Thyroid gland (tissue), 4 donors: Measurements from ENCODE around the gene EGFR. TPM values are rescaled to one million over a fixed set of nuclear protein-coding genes. Genes with fewer than 3 reads are reported as not detected.

Source experiments
- DNase-seq, 2 donors: peaks; one replicate each; pipeline ENCODE4 v3.0.0-alpha.2; 2019
- H3K27ac ChIP-seq, 3 donors: fragments of 200-600 bp; sonication (generic); 1 replicate in 2 of 3; 2 replicates in 1 of 3; pipeline ENCODE4 v1.5.1; 2016 to 2019; ENCODE audit warnings: mild to moderate bottlenecking in 1 of 3, moderate library complexity in 1 of 3
- H3K27me3 ChIP-seq: fragments of 200-600 bp; sonication (generic); one replicate; pipeline ENCODE4 v1.5.1; 2019
- H3K36me3 ChIP-seq, 2 donors: fragments of 200-600 bp; sonication (generic); one replicate each; pipeline ENCODE4 v1.5.1; 2016 to 2019
- H3K4me1 ChIP-seq, 2 donors: fragments of 200-600 bp; sonication (generic); one replicate each; pipeline ENCODE4 v1.5.1; 2017 to 2019
- H3K4me3 ChIP-seq, 3 donors: fragments of 200-600 bp; sonication (generic); replicated peaks in 1 of 3; 1 replicate in 2 of 3; 2 replicates in 1 of 3; pipeline ENCODE4 v1.5.1; 2016; ENCODE audit warnings: mild to moderate bottlenecking in 1 of 3
- H3K9me3 ChIP-seq: fragments of 200-600 bp; sonication (generic); one replicate; pipeline ENCODE4 v1.5.1; 2017
- CTCF ChIP-seq, 6 experiments: fragments of 200-600 bp in 3 of 6; fragments of 450-650 bp in 3 of 6; sonication (generic) in 3 of 6; IDR thresholded peaks; one replicate each; pipeline ENCODE4 v1.5.1; 2016 to 2019; ENCODE audit warnings: antibody characterized with exemption in 6 of 6, mild to moderate bottlenecking in 2 of 6, inconsistent platforms in 1 of 6, moderate library complexity in 1 of 6
- POLR2A ChIP-seq, 2 donors: fragments of 450-650 bp; IDR thresholded peaks; one replicate each; pipeline ENCODE4 v1.6.1; 2017; ENCODE audit warnings: antibody characterized with exemption in 2 of 2, mild to moderate bottlenecking in 2 of 2, moderate library complexity in 1 of 2
- WGBS, 2 donors: methylation state at CpG; one replicate each; pipeline ENCODE4 v1.1.5; 2017; 5-methylcytosine and 5-hydroxymethylcytosine counted together
- intact Hi-C: fragments of 100-400 bp; cut with DNase I; formaldehyde crosslinking; loops from one replicate; pipeline ENCODE4 v1.15.1; 2023
- total RNA-seq, 4 donors: library from RNA; depleted of rRNA; stranded (reverse); fragments of >200 nt; gene quantifications; one replicate each; pipeline ENCODE4 v1.2.3, GENCODE V29; 2016

Gene EGFR
- total RNA-seq, 4 donors from 2014 or later, result 57.5 to 96.2 (median 84.7) TPM

DNA sequence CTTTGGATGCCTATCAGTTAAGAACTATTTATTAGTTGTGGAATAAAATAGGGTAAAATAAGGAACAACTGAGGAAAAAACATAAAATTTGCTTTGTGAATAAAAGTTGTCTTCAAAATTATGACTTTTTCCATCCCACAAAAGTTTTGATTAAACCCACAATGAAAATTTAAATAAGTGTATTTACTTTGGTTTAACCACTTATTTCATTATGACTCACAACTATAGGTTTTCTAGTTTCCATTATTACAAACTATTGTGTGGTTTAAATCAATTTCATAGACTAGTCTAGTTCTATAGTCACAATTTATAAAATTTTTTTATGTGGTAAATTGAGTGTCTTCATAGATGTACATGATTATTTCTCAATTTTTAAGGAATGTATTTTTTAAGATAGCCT is 116.6 kb downstream of the EGFR start:
- H3K27me3 ChIP-seq, result no peaks in the 10 kb centered on the region
- TF ChIP-seq POLR2A (IDR thresholded peaks at IDR 0.05) (no peak), CTCF (IDR thresholded peaks at IDR 0.05) (no peak)
- no peaks in the 10 kb centered on the region for H3K36me3 ChIP-seq
- no peaks in the 10 kb centered on the region for H3K9me3 ChIP-seq
- H3K27ac ChIP-seq, result no peak overlapping the region
- peaks cover 8 to 49% of the 10 kb centered on the region in 2 donors for H3K4me1 ChIP-seq
- no peak overlapping the region for H3K4me3 ChIP-seq
- no peak for DNase-seq
- intact Hi-C loops, result no loop called here

- Histone ChIP-seq H3K4me3 (no peak overlapping the region), H3K4me1 (peaks cover 5 to 30% of the 10 kb centered on the region in 2 donors), H3K9me3 (no peaks in the 10 kb centered on the region), H3K27ac (no peak overlapping the region), H3K36me3 (peaks cover under 1 to 7% of the 10 kb centered on the region in 2 donors), H3K27me3 (no peaks in the 10 kb centered on the region)
- no peak for DNase-seq
- intact Hi-C loops, result no loop called here
- 95 to 100% methylated on average over 2 of the region's 2 CpGs for WGBS, 2 donors
- TF ChIP-seq CTCF (IDR thresholded peaks at IDR 0.05), result no peak
- TF ChIP-seq POLR2A (IDR thresholded peaks at IDR 0.05), result no peak
These were observed 119.8 kb downstream of the EGFR start for GRCh38 chr7:55138663-55139062.

- peaks cover 2 to 10% of the 10 kb centered on the region in 2 donors for H3K36me3 ChIP-seq
- no peak overlapping the region for H3K27ac ChIP-seq
- DNase-seq, result no peak
- 59 to 69% methylated on average over 7 to 8 of the region's 8 CpGs for WGBS, 2 donors
- no peak overlapping the region for H3K4me3 ChIP-seq
- intact Hi-C loops, result no loop called here
- peaks cover 5 to 21% of the 10 kb centered on the region in 2 donors for H3K4me1 ChIP-seq
- no peaks in the 10 kb centered on the region for H3K9me3 ChIP-seq
- H3K27me3 ChIP-seq, result no peaks in the 10 kb centered on the region
- TF ChIP-seq CTCF (IDR thresholded peaks at IDR 0.05) (no peak), POLR2A (IDR thresholded peaks at IDR 0.05) (no peak)
These were observed 121.6 kb downstream of the EGFR start for GRCh38 chr7:55140221-55140940.

DNA sequence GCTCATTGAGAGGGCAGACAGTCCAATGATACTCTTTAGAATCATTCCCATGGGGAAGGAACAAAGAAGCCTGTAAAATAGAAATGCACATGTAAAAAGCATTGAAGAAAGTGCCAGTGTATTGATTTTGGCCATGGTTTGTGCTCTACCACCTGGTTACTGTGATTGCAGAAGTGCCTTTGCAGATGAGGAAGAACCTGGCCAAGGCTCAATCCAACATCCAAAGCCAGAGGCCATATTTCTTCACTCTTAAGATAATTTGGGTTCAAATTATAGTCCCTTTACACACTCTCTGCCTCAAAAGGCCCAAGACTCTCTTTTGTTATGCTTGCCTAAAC is 122.1 kb downstream of the EGFR start:
- intact Hi-C loops, result no loop called here
- no peak for DNase-seq
- H3K36me3 ChIP-seq, result peaks cover 2 to 10% of the 10 kb centered on the region in 2 donors
- no peaks in the 10 kb centered on the region for H3K9me3 ChIP-seq
- TF ChIP-seq POLR2A (IDR thresholded peaks at IDR 0.05), result no peak
- TF ChIP-seq CTCF (IDR thresholded peaks at IDR 0.05), result no peak
- peaks cover 5 to 21% of the 10 kb centered on the region in 2 donors for H3K4me1 ChIP-seq
- no peaks in the 10 kb centered on the region for H3K27me3 ChIP-seq
- H3K27ac ChIP-seq, result no peak overlapping the region
- H3K4me3 ChIP-seq, result no peak overlapping the region

- 86 to 91% methylated on average over 13 of the region's 13 CpGs for WGBS, 2 donors
- TF ChIP-seq POLR2A (IDR thresholded peaks at IDR 0.05) (no peak), CTCF (IDR thresholded peaks at IDR 0.05) (no peak)
- Histone ChIP-seq H3K27ac (no peak overlapping the region), H3K4me1 (peaks cover 5 to 11% of the 10 kb centered on the region in 2 donors), H3K9me3 (no peaks in the 10 kb centered on the region), H3K36me3 (peaks cover 17 to 20% of the 10 kb centered on the region in 2 donors), H3K4me3 (no peak overlapping the region), H3K27me3 (no peaks in the 10 kb centered on the region)
- DNase-seq, result no peak
- intact Hi-C loops, result no loop called here
These were observed 124.2 kb downstream of the EGFR start for GRCh38 chr7:55142919-55143600.
